Stimulated activated CD8-positive, alpha-beta memory T cell treated with anti-CD3 and anti-CD28 coated beads, Interleukin-15, amount 100 ng/mL, for 24 hours (primary cell): ENCODE data around the gene EDN2.

Experiments
- DNase-seq: peaks from one replicate; pipeline ENCODE4 v3.0.0-alpha.2; 2020; ENCODE audit warnings: low read depth

The EDN2 gene

DNA sequence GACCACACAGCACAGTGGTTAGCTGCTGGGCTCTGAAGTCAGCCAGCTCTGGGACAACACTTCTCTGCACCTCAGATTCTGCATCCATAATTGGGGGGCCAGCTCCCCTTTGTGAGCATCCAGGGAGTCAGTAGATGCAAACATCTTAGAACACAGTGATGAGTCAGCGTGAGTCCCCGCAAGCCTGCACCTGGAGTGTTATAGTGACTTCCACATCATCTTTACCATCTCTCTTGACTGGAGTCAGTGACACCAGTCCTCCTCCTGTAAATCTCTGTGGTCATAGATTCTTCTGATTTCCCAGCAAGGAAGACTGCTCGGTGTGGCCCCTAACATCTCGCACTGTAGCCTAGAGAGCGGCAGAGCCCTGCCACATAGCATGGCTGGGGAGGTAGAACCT lies 13.9 kb upstream of the EDN2 start:
- DNase-seq = no peak

- DNase-seq = no peak
These were observed 13.1 kb upstream of the EDN2 start for GRCh38 chr1:41497461-41498030.

- DNase-seq = no peak
These were observed 12.6 kb upstream of the EDN2 start for GRCh38 chr1:41497056-41497440.

DNA sequence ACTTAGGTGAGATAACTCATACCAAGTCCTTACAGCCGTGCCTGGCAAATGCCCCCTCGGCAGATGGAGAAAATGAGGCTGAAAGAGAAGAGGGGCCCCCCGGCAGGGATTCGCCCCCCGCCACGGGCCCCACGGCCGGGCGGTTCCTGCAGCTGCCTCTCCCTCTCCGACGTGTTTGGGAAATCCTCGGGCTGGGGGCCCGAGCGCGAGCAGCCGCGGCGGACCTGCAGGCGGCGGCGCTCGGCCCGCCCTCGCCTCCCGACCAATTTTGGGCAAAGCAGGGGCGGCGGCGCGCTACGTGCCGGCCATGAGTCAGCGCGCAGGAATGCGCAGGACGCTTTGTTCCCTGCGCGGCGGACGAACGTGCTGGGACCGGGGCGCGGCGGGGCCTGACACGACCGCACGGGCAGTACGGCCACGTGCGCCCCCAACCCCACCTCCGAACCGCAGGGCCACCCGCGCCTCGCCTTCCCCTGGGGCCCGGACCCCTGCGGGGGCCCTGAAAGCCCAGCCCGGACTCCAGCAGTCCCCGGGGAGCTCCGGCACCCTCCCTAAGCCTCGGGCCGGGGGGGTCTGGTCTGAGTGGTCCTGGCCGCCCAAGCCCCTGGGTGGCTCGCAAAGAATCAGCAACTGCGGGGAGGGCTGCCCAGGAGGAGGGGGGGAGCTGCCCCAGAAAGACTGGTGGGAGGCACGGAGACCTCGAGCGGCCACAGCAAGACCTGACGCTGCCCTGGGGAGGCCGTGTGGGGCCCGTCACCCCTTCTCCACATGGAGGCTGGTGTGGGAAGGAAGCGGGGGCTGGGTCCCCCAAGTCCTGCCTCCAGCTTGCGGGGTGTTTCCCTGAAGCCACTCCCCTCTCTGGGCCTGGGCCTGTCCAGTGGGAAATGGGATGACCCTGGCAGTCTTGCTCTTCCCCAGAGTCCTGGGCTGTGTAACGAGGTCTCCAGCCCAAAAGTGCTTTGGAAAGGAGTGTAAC lies 11.9 kb upstream of the EDN2 start:
- DNase-seq = no peak

DNA sequence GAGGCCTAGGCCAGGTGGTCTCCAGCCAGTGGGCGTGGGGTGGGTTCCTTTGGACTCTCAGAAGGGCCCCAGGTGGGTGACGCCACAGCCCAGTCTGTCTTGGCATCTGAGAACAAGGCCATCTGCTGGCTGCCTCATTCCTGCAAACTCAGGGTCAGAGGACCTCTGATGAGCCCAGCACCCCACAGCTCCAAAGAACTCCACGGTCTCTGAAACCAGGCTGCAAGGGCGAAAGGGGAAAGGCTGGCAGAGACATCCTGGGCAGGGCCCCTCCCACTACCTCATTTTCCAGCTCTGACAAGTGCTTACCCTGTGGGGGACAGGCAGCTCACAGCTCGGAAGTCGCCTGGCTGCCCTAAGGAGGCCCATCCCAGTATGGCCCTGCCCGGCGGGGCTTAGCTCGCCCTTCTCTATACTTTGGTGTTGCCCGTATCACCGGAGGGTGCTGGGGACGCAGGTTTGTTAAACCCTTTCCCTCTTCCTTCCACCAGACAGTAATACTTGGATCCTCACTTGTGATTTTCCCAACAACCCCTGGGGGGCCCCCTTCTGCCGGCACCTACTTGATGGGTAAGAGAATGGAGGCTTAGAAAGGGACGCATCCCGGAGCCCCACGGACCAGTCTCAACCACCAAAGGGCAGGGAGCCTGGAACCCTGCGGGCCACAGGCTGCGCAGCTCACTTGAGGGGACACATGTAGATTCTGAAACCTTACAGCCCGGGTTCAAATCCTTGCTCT lies 10.9 kb upstream of the EDN2 start:
- no peak for DNase-seq

- DNase-seq = no peak
These were observed 10.1 kb upstream of the EDN2 start for GRCh38 chr1:41494351-41495209.

DNA sequence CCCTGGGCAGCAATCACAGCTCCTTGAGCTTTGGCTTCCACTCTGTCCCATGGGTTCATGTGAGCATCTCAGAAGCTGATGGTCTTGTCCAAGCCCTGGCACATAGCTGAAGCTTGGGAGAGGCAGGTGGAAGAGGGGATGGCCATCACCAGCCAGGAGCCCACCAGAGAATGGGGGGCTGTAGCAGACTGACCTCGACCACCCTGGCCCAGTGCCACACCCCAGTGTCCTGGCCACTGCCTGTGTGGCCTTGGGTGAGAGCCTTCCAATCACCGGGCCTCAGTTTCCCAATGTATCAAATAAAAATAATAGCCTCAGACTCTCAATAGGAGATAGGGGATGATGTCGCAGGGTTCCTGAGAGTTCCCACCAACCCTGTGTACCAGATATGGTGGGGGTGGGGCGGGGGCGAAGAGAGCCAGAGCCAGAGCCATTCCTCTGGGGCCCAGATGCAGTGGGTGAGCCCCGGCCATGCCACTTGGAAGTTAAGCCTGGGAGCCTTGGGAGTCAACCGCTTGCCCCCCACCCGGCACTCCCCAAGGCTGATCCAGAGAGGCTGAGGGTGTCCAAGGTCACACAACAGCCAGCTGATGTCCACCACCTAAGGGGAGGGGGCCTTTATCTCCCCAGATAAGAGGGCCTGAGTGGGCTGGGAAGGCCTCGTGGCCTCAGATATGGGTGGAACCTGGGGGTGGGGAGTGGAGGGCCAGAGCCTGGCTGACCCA lies 9.3 kb upstream of the EDN2 start:
- DNase-seq = no peak

DNA sequence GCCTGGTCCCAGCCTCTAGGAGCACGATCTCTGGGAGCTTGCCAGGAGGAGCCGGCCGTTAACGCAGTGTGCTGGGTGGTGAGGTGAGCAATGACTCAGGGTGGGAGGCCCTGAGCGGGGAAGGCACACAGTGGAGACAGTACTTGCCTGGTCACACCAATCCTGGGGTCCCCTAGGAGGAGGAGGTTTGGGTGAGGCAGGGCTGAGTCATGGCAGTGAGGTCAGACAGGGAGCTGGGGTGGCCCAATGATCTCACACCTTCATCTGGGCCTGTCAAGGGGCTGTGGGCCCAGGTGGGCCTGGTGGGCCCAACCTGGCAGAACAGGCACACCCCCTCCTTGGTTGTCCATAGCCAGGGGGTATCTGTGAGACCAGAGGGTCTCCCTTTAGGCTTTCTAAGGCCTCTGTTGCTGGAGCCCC lies 8.6 kb upstream of the EDN2 start:
- no peak for DNase-seq

GRCh38 chr1:41492341-41492848 lies 7.9 kb upstream of the EDN2 start:
- DNase-seq = no peak

DNA sequence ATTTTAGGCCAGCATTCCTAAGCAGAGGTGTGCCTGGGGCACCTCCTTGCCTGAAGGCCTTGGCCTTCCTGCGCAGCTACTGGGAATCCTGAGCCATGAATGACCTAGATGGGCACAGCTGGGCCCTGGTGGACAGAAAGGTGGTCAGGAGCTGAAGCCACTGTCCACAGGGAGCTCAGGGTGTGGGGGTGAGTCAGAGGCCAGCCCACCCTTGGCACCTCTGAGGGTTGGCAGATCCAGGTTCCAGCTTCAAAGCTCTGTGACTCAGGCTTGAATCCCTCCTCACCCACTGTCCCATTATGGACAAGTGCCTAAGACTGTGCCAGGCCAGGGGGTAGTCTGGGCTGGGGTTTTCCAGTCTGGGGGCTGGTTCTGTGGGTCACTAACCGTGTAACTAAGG lies 6.4 kb upstream of the EDN2 start:
- DNase-seq = no peak

GRCh38 chr1:41489561-41489960 lies 5.1 kb upstream of the EDN2 start:
- no peak for DNase-seq

- no peak for DNase-seq
These were observed 3.8 kb upstream of the EDN2 start for GRCh38 chr1:41488040-41488951.

DNA sequence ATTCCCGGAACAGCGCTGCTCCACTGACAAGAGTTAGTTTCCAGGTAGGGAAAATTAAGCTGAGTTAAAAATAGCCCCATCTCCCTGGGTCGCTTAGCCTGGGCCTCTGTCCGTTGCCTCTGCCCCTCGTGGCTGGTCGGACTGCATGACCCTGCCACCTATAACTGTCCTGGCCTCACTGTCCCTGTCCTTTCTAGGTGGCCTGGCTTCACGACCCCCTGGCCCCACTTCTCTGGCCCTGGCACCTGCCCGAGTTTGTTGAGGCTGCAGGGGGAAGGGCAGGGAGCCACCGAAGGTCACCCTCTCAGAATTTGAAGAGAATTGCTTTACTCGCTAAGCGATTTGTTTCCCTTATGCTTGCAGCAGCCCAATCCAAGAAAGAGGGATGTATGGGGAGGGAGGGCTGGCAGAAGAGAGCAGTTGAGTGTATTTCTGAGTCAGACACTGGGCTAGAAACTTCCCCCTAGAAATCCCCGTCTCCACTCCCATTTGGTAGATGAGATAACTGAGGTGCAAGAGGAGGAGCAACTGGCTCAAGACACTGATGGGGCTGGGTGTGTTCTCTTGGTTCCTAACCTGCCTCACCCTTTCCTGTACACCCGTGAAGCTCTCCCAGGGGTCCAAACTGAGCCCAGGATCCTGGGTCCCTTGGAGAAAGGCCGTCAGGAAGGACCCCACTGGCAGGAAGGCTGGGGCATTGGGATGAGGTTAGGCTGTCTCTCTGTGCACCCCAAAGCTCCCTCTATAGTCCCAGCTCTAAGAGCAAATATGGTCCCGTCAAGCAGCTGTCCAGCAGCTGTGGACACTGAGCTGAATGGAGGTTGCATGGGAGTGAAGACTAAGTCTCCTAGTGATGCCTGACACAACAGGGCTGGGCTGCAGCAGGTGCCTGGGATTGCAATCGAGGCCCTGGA lies 2.9 kb upstream of the EDN2 start:
- no peak for DNase-seq

- DNase-seq = no peak
These were observed 2.1 kb upstream of the EDN2 start for GRCh38 chr1:41486371-41487125.

DNA sequence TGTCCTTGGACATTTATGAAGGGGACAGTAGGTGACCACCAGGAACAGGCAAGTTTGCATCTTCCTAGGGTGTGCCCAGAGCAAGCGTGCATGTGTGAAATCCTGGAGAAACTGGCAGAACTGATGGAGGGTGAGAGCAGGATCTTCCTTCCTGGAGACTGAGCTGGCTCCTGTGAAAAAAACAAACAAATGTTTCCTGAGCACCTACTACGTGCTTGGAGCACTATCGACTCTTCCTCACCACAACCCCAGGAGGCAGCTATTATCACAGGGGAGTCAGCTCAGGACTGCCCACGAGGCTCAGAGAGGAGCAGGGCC lies 1.5 kb upstream of the EDN2 start:
- DNase-seq = no peak

- DNase-seq = no peak
These were observed 1.1 kb upstream of the EDN2 start for GRCh38 chr1:41485605-41486004.

GRCh38 chr1:41483960-41484401 lies 502 bp downstream of the EDN2 start:
- no peak for DNase-seq
